ENCODE measurements around the gene PRX. TPM values are rescaled to one million over a fixed set of nuclear protein-coding genes. Genes with fewer than 3 reads are reported as not detected.

PRX gene
- total and polyA plus RNA-seq, 2 of the 13 experiments (the other 11 are each of a cell fraction or from before 2014, with no cell fraction given), result 0.66 TPM

GRCh38 chr19:40355975-40356680 is 57.0 kb downstream of the PRX start:
- ChIA-PET CTCF (ENCODE audit: low intra/inter-chr PET ratio, low total read pairs) (interaction anchor here (0.6 kb wide), 1 partner anchor 65 kb away, joined by 3 read pairs; no protein-coding TSS in a partner anchor), POLR2A (no interaction called here)
- no peaks in the 10 kb centered on the region for H3K79me2 ChIP-seq (ENCODE audit: insufficient read depth, low read length)
- H3K4me2 ChIP-seq (ENCODE audit: low read depth, low read length), result no peak overlapping the region
- DNase-seq (ENCODE audit: low spot score) (no peak), FAIRE-seq (no peak), ATAC-seq (no peak)
- no peak overlapping the region for H2AFZ ChIP-seq (ENCODE audit: low read length)
- no peak overlapping the region for H3K4me3 ChIP-seq (replicated peaks in 1 of 3; ENCODE audit: insufficient read depth in 1 of 3, low read depth in 2 of 3, low read length in 3 of 3)
- intact Hi-C loops (cut with micrococcal nuclease; ENCODE audit: unreplicated experiment), result no loop called here
- no peaks in the 10 kb centered on the region; a peak in 1 of 5 replicates for H3K36me3 ChIP-seq (replicated peaks in 1 of 2; ENCODE audit: control insufficient read depth in 1 of 2, insufficient read depth in 2 of 2, low read length in 2 of 2)
- TF ChIP-seq POGZ (CRISPR knock-in tag; IDR thresholded peaks at IDR 0.05), result no peak
- TF ChIP-seq ZNF605 (CRISPR knock-in tag; IDR thresholded peaks at IDR 0.05), result no peak
- TF ChIP-seq ASH2L (IDR thresholded peaks at IDR 0.05; ENCODE audit: insufficient read length, low read depth, low read length), result no peak
- no peak for TF ChIP-seq ZNF83 (CRISPR knock-in tag; IDR thresholded peaks at IDR 0.05; ENCODE audit: borderline replicate concordance)
- no peak for TF ChIP-seq SMAD3 (CRISPR knock-in tag; IDR thresholded peaks at IDR 0.05)
- TF ChIP-seq ATF2 (CRISPR knock-in tag; IDR thresholded peaks at IDR 0.05), result no peak
- no peak for TF ChIP-seq ZNF207 (IDR thresholded peaks at IDR 0.05; ENCODE audit: borderline replicate concordance)
- TF ChIP-seq ZNF691 (CRISPR knock-in tag; IDR thresholded peaks at IDR 0.05; ENCODE audit: borderline replicate concordance, low read depth), result no peak
- TF ChIP-seq NR1H2 (CRISPR knock-in tag; IDR thresholded peaks at IDR 0.05; ENCODE audit: borderline replicate concordance, low read depth), result no peak
- no peak for TF ChIP-seq JDP2 (CRISPR knock-in tag; IDR thresholded peaks at IDR 0.05; ENCODE audit: borderline replicate concordance)
- H3K27ac ChIP-seq (ENCODE audit: extremely low read length, insufficient read depth, low read length), result no peak overlapping the region
- no peaks in the 10 kb centered on the region for H4K20me1 ChIP-seq (ENCODE audit: insufficient read depth, low read length)
- no peaks in the 10 kb centered on the region for H3K9me3 ChIP-seq (ENCODE audit: low read length)
- BruUV-seq (replicated peaks), result no TSS peak
- WGBS (ENCODE audit: low lambda C conversion rate), result 92% methylated on average over 9 of the region's 9 CpGs
- H3K4me1 ChIP-seq (ENCODE audit: insufficient read depth, low read length), result peaks cover 7% of the 10 kb centered on the region
- in situ Hi-C loops (cut with HindIII; ENCODE audit: extremely low pct_ligation_motif_present, low pct_unique_long_range_greater_than_20kb), result no loop called here
- H3K27me3 ChIP-seq (ENCODE audit: control insufficient read depth in 1 of 2, insufficient read depth in 2 of 2, low read length in 2 of 2), result no peaks in the 10 kb centered on the region
- H3K9ac ChIP-seq (ENCODE audit: insufficient read depth, low read depth, low read length), result no peak overlapping the region

All from HepG2 (cell line).